K562 (cell line): Measurements from ENCODE around the gene HEMK1. TPM values are rescaled to one million over a fixed set of nuclear protein-coding genes. Genes with fewer than 3 reads are reported as not detected.

Experiments used
- ATF3 ChIP-seq, 2 experiments: fragments of 450-650 bp in 1 of 2; sonication (generic) in 1 of 2; formaldehyde crosslinking in 1 of 2; IDR thresholded peaks in 1 of 2; conservative IDR thresholded peaks in 1 of 2; 2 replicates each; pipeline versions ENCODE4 v1.6.1 to v1.8.1; 2016 to 2023; ENCODE audit warnings: mild to moderate bottlenecking in 2 of 2, moderate library complexity in 2 of 2, inconsistent platforms in 1 of 2, missing genetic modification reagents in 1 of 2
- CTBP1 ChIP-seq: fragments of 450-650 bp; IDR thresholded peaks from 2 replicates; pipeline ENCODE4 v1.6.1; 2016; ENCODE audit warnings: borderline replicate concordance
- CTCF ChIP-seq, 3 experiments: IDR thresholded peaks in 2 of 3; conservative IDR thresholded peaks in 1 of 3; 2 replicates each; pipeline ENCODE4 v1.5.1; 2011 to 2012; ENCODE audit warnings: low read length in 3 of 3, mild to moderate bottlenecking in 3 of 3, control low read depth in 2 of 3, improper control_type of control experiment in 1 of 3, inconsistent platforms in 1 of 3, low read depth in 1 of 3, mixed read lengths in 1 of 3, moderate library complexity in 1 of 3; ENCODE audit not compliant: insufficient read depth in 2 of 3
- ELF1 ChIP-seq: fragments of 200-800 bp; sonication (Bioruptor generic); IDR thresholded peaks from 2 replicates; pipeline ENCODE4 v1.6.1; 2016; ENCODE audit warnings: missing genetic modification characterization, missing compliant biosample characterization
- FOSL1 ChIP-seq: fragments of 200-800 bp; sonication (Bioruptor generic); conservative IDR thresholded peaks from 2 replicates; pipeline ENCODE4 v1.6.1; 2016; ENCODE audit warnings: missing genetic modification characterization, missing compliant biosample characterization
- KDM2B ChIP-seq: fragments of 250-450 bp; sonication (Bioruptor Pico); IDR thresholded peaks from 2 replicates; pipeline ENCODE4 v1.8.0; 2021; ENCODE audit warnings: mild to moderate bottlenecking, moderate library complexity
- MBD2 ChIP-seq: sonication (generic); IDR thresholded peaks from 2 replicates; pipeline ENCODE4 v1.6.1; 2016; ENCODE audit warnings: low read depth, borderline replicate concordance
- NCOA6 ChIP-seq: fragments of 450-650 bp; IDR thresholded peaks from 2 replicates; pipeline ENCODE4 v1.6.1; 2017; ENCODE audit warnings: mild to moderate bottlenecking
- NFE2 ChIP-seq: IDR thresholded peaks from 2 replicates; pipeline ENCODE4 v1.6.1; 2014; ENCODE audit warnings: antibody characterized with exemption, low read depth
- NR2C2 ChIP-seq, 2 experiments: fragments of 200-800 bp in 1 of 2; sonication (Bioruptor generic) in 1 of 2; sonication (generic) in 1 of 2; formaldehyde crosslinking in 1 of 2; IDR thresholded peaks; 2 replicates each; pipeline versions ENCODE4 v1.6.1 to v1.8.0; 2016 to 2022; ENCODE audit warnings: mild to moderate bottlenecking in 1 of 2, missing compliant biosample characterization in 1 of 2, missing genetic modification characterization in 1 of 2, missing genetic modification reagents in 1 of 2
- NUFIP1 ChIP-seq: fragments of 450-650 bp; IDR thresholded peaks from 2 replicates; pipeline ENCODE4 v1.6.1; 2018; ENCODE audit not compliant: partially characterized antibody
- POLR2A ChIP-seq: fragments of 450-650 bp; conservative IDR thresholded peaks from 2 replicates; pipeline ENCODE4 v1.6.1; 2016
- RCOR1 ChIP-seq, 2 experiments: IDR thresholded peaks; 2 replicates each; pipeline ENCODE4 v1.6.1; 2012; ENCODE audit warnings: low read depth in 2 of 2, low read length in 2 of 2, borderline replicate concordance in 1 of 2, improper control_type of control experiment in 1 of 2
- SIX5 ChIP-seq, 2 experiments: IDR thresholded peaks; 2 replicates each; pipeline ENCODE4 v1.6.1; 2011; ENCODE audit warnings: low read length in 2 of 2, borderline replicate concordance in 1 of 2, low read depth in 1 of 2, mild to moderate bottlenecking in 1 of 2, moderate library complexity in 1 of 2; ENCODE audit not compliant: insufficient read depth in 1 of 2
- SP1 ChIP-seq: sonication (generic); formaldehyde crosslinking; IDR thresholded peaks from 2 replicates; pipeline ENCODE4 v1.8.1; 2022; ENCODE audit warnings: mild to moderate bottlenecking, missing genetic modification reagents
- TAF7 ChIP-seq: fragments of 450-650 bp; IDR thresholded peaks from 2 replicates; pipeline ENCODE4 v1.6.1; 2016; ENCODE audit warnings: missing genetic modification characterization, missing compliant biosample characterization
- TARDBP ChIP-seq: fragments of 450-650 bp; IDR thresholded peaks from 2 replicates; pipeline ENCODE4 v1.6.1; 2016
- ZNF175 ChIP-seq: fragments of 200-800 bp; sonication (Bioruptor generic); IDR thresholded peaks from 2 replicates; pipeline ENCODE4 v1.6.1; 2016; ENCODE audit warnings: low read depth, mild to moderate bottlenecking, missing genetic modification characterization, missing compliant biosample characterization
- ZZZ3 ChIP-seq: fragments of 450-650 bp; IDR thresholded peaks from 2 replicates; pipeline ENCODE4 v1.6.1; 2016; ENCODE audit warnings: antibody characterized with exemption, mild to moderate bottlenecking, moderate library complexity
- polyA plus RNA-seq, 8 experiments: library from polyadenylated mRNA; depleted of rRNA in 4 of 8; stranded (reverse) in 5 of 8; unstranded in 3 of 8; fragments of >200 nt; fragmentation: Nextera tagmentation in 2 of 8; fragmentation: Illumina TruSeq in 1 of 8; extraction: Ambion mirVana in 2 of 8; extraction: Trizol in 1 of 8; gene quantifications; 2 replicates each; pipeline versions ENCODE4 v1.2.1 to v1.2.3, GENCODE V29; 2011 to 2014; ENCODE audit warnings: inconsistent platforms in 1 of 8, missing spikeins in 1 of 8
- total RNA-seq, 7 experiments: library from RNA; depleted of rRNA in 6 of 7; stranded (reverse); fragments of >200 nt in 6 of 7; fragmentation: Illumina TruSeq in 2 of 7; extraction: Trizol in 2 of 7; gene quantifications; 2 replicates each; pipeline versions ENCODE4 v1.2.1 to v1.2.3, GENCODE V29; 2011 to 2021; ENCODE audit warnings: low replicate concordance in 1 of 7
- TF ChIP-seq, protein P1 (sequence below), 2 experiments: fragments of 450-650 bp in 1 of 2; IDR thresholded peaks; 2 replicates each; pipeline ENCODE4 v1.6.1; 2011 to 2017; ENCODE audit warnings: low read depth in 2 of 2, antibody characterized with exemption in 1 of 2, borderline replicate concordance in 1 of 2, low read length in 1 of 2, mild to moderate bottlenecking in 1 of 2, mixed read lengths in 1 of 2; ENCODE audit not compliant: control insufficient read depth in 1 of 2

Gene HEMK1
- total and polyA plus RNA-seq, 9 of the 15 experiments (the other 6 are each of a cell fraction or from before 2014, with no cell fraction given) = 2.0 to 16.8 (median 11.4) TPM

GRCh38 chr3:50611464-50612233 lies 42.3 kb downstream of the HEMK1 start, which contains the start of gene CISH (continued):
- TF ChIP-seq, protein P1, sequence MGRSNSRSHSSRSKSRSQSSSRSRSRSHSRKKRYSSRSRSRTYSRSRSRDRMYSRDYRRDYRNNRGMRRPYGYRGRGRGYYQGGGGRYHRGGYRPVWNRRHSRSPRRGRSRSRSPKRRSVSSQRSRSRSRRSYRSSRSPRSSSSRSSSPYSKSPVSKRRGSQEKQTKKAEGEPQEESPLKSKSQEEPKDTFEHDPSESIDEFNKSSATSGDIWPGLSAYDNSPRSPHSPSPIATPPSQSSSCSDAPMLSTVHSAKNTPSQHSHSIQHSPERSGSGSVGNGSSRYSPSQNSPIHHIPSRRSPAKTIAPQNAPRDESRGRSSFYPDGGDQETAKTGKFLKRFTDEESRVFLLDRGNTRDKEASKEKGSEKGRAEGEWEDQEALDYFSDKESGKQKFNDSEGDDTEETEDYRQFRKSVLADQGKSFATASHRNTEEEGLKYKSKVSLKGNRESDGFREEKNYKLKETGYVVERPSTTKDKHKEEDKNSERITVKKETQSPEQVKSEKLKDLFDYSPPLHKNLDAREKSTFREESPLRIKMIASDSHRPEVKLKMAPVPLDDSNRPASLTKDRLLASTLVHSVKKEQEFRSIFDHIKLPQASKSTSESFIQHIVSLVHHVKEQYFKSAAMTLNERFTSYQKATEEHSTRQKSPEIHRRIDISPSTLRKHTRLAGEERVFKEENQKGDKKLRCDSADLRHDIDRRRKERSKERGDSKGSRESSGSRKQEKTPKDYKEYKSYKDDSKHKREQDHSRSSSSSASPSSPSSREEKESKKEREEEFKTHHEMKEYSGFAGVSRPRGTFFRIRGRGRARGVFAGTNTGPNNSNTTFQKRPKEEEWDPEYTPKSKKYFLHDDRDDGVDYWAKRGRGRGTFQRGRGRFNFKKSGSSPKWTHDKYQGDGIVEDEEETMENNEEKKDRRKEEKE (IDR thresholded peaks at IDR 0.05; ENCODE audit: borderline replicate concordance in 1 of 2, control insufficient read depth in 1 of 2, low read depth in 2 of 2, low read length in 1 of 2) = no peak
- TF ChIP-seq TARDBP = no peak
- TF ChIP-seq ELF1 (tag) = peak; percentile 93
- TF ChIP-seq MBD2 = peak; percentile 58; the same call in 1 of the 2 replicates
- no peak for TF ChIP-seq ZZZ3
- TF ChIP-seq KDM2B (CRISPR knock-in tag) = 0 out of 2 replicates have a peak, but pooled peaks have one; percentile 3
- TF ChIP-seq SIX5 (IDR thresholded peaks at IDR 0.05; ENCODE audit: borderline replicate concordance in 1 of 2, insufficient read depth in 1 of 2, low read depth in 1 of 2, low read length in 2 of 2) = 0 out of 4 replicates have a peak, but pooled peaks of 1 of the 2 experiments have one; percentile 28
- peak; percentile 18 to 52 (median 39); a peak in 5 of 6 replicates for TF ChIP-seq CTCF (IDR thresholded peaks at IDR 0.05 in 2 of 3, conservative IDR thresholded peaks at IDR 0.05 in 1 of 3; ENCODE audit: insufficient read depth in 2 of 3, low read depth in 1 of 3, low read length in 3 of 3)
- TF ChIP-seq NUFIP1 = no peak
- peak; percentile 76 for TF ChIP-seq TAF7
- no peak for TF ChIP-seq NFE2
- TF ChIP-seq FOSL1 (tag) = peak; percentile 49
- TF ChIP-seq POLR2A = peak; percentile 81
- TF ChIP-seq ATF3 (IDR thresholded peaks at IDR 0.05) = no peak; the same call in 1 of the 2 replicates
- no peak for TF ChIP-seq ATF3 (CRISPR knock-in tag; conservative IDR thresholded peaks at IDR 0.05)
- TF ChIP-seq CTBP1 = peak; percentile 64
- no peak for TF ChIP-seq ZNF175 (CRISPR knock-in tag)
- no peak for TF ChIP-seq NR2C2 (CRISPR knock-in tag; IDR thresholded peaks at IDR 0.05)
- TF ChIP-seq NR2C2 (tag; IDR thresholded peaks at IDR 0.05) = peak; percentile 69
- TF ChIP-seq SP1 = peak; percentile 67
- peak; percentile 6 to 78; a peak in 1 of 4 replicates for TF ChIP-seq RCOR1 (IDR thresholded peaks at IDR 0.05; ENCODE audit: borderline replicate concordance in 1 of 2, low read depth in 2 of 2, low read length in 2 of 2)
- TF ChIP-seq NCOA6 = peak; percentile 91
